Osteocyte (in vitro differentiated cells): ENCODE measurements around the gene IGLL1. TPM values are rescaled to one million over a fixed set of nuclear protein-coding genes. Genes with fewer than 3 reads are reported as not detected.

Experiments used
- DNase-seq: peaks from one replicate; pipeline ENCODE4 v3.0.0; 2021; ENCODE audit warnings: mixed read lengths; ENCODE audit not compliant: unreplicated experiment; ENCODE audit errors: extremely low spot score
- H3K27ac Mint-ChIP-seq: one replicate; pipeline ENCODE4 v1.8.0; 2021; ENCODE audit warnings: mild to moderate bottlenecking, mixed read lengths; ENCODE audit not compliant: unreplicated experiment
- H3K27me3 Mint-ChIP-seq: one replicate; pipeline ENCODE4 v1.8.0; 2021; ENCODE audit warnings: mixed read lengths; ENCODE audit not compliant: unreplicated experiment
- H3K36me3 Mint-ChIP-seq: one replicate; pipeline ENCODE4 v1.8.0; 2021; ENCODE audit warnings: mixed read lengths; ENCODE audit not compliant: unreplicated experiment
- H3K4me1 Mint-ChIP-seq: one replicate; pipeline ENCODE4 v1.8.0; 2021; ENCODE audit warnings: mixed read lengths; ENCODE audit not compliant: unreplicated experiment
- H3K4me3 Mint-ChIP-seq: one replicate; pipeline ENCODE4 v1.8.0; 2021; ENCODE audit warnings: mild to moderate bottlenecking, moderate library complexity, mixed read lengths; ENCODE audit not compliant: unreplicated experiment
- H3K9me3 Mint-ChIP-seq: one replicate; pipeline ENCODE4 v1.8.0; 2021; ENCODE audit warnings: mixed read lengths; ENCODE audit not compliant: unreplicated experiment
- total RNA-seq: library from RNA; stranded (reverse); gene quantifications from 2 replicates; pipeline ENCODE4 v1.2.1, GENCODE V29; 2021
- TF ChIP-seq, protein P1 (sequence below): fragments of 200-600 bp; sonication (generic); IDR thresholded peaks from 2 replicates; pipeline ENCODE4 v1.5.0; 2021; ENCODE audit warnings: antibody characterized with exemption, mild to moderate bottlenecking, moderate library complexity

The IGLL1 gene
- total RNA-seq, 1 donor from 2014 or later, result not detected

DNA sequence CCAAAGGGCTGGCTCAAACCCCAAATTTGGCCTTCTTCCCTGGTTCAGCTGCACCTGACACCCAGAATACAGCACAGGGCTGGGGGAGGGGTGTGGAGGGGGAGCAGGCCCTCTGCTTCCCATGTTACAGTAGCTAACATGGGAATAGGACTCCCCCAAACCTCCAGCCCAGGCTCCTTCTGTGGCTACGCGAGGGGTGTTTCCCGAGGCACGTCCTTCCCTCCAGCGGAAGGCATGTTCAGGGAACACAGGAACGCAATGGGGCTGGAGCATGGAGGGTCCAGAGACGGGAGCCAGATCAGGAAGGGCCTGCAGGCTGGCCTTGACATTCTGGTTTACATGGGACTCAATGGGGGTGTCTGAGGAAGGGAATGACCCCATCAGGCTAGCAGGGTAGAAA, 11.8 kb upstream of the IGLL1 start:
- peaks cover 22% of the 10 kb centered on the region for H3K27me3 Mint-ChIP-seq
- DNase-seq, result no peak
- no peak overlapping the region for H3K4me3 Mint-ChIP-seq
- H3K27ac Mint-ChIP-seq, result no peak overlapping the region
- H3K36me3 Mint-ChIP-seq, result no peaks in the 10 kb centered on the region
- H3K9me3 Mint-ChIP-seq, result no peaks in the 10 kb centered on the region
- TF ChIP-seq, protein P1, sequence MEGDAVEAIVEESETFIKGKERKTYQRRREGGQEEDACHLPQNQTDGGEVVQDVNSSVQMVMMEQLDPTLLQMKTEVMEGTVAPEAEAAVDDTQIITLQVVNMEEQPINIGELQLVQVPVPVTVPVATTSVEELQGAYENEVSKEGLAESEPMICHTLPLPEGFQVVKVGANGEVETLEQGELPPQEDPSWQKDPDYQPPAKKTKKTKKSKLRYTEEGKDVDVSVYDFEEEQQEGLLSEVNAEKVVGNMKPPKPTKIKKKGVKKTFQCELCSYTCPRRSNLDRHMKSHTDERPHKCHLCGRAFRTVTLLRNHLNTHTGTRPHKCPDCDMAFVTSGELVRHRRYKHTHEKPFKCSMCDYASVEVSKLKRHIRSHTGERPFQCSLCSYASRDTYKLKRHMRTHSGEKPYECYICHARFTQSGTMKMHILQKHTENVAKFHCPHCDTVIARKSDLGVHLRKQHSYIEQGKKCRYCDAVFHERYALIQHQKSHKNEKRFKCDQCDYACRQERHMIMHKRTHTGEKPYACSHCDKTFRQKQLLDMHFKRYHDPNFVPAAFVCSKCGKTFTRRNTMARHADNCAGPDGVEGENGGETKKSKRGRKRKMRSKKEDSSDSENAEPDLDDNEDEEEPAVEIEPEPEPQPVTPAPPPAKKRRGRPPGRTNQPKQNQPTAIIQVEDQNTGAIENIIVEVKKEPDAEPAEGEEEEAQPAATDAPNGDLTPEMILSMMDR, result no peak
- H3K4me1 Mint-ChIP-seq, result no peaks in the 10 kb centered on the region

DNA sequence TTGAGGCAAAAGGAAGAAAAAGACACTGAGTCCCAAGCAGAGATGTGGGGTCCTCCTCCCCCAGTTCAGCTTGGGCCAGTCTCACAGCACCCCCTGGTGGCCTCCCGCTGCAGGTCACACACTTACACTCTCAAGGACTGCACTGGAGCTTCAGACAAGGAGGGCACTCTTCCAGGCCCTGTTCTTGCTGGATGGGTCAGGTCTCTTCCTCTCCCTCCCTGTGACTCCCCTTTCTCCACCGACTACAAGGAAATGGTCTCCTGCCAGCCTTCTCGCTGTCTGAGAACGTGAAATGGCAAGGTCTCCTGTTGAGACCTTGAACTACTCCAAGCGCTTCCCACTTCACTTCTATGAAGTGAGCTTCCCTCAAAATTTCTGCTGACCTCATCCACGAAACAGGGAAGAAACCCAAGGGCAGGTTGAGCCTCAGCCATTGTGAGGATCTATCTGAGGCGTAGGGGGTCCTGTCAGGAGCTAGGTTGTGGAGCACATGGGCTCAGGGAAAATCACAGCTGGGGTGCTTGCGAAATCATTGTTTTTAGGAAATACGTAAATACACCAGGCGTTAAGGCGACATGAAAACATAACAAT, 11.2 kb upstream of the IGLL1 start:
- H3K4me3 Mint-ChIP-seq, result no peak overlapping the region
- no peaks in the 10 kb centered on the region for H3K9me3 Mint-ChIP-seq
- no peaks in the 10 kb centered on the region for H3K4me1 Mint-ChIP-seq
- TF ChIP-seq, protein P1, result peak; percentile 88
- H3K27me3 Mint-ChIP-seq, result peaks cover 17% of the 10 kb centered on the region
- no peaks in the 10 kb centered on the region for H3K36me3 Mint-ChIP-seq
- H3K27ac Mint-ChIP-seq, result no peak overlapping the region
- no peak for DNase-seq

DNA sequence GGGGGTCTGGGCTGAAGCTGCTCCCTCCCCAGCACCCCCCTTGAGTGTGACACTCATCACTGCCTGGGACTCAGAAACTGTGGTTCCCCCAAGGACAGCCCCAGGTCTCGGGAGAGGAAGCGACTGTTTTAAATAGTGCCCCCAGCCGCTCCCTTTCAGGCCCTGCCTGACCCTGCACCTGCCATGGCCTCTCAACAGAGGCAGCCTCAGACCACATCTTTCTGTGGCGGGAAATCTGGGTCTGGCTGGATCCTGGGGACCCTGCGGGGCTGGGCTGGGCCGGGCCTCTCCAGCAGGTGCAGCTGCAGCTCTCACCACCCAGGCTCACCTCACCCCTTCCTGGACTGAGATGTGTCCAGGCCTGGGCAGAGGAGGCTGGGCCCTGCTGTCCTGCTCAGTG, 3.7 kb upstream of the IGLL1 start:
- no peak for DNase-seq
- Mint-ChIP-seq H3K9me3 (no peaks in the 10 kb centered on the region), H3K27ac (no peak overlapping the region), H3K4me3 (no peak overlapping the region), H3K4me1 (no peaks in the 10 kb centered on the region), H3K27me3 (peaks cover 16% of the 10 kb centered on the region), H3K36me3 (no peaks in the 10 kb centered on the region)
- TF ChIP-seq, protein P1, result no peak

DNA sequence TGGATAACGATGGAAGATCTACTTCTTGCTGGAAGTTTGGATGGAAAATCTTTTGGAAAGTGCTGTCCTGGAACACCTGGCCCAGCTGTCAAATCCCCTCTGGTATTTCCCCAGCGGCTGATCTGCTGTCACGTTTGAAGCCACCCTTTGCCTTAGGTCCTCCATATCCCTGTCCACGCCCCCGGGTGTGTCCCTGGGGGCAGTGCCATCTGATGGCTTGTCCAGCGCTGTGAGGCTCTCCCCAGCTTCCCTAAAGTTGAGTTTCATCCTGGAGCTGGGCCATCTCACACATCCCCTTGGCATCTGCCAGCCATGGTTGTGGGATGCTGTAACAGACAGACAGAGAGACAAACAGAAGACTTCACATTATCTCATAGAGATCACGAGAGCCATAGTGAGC, 3.1 kb upstream of the IGLL1 start:
- Mint-ChIP-seq H3K36me3 (no peaks in the 10 kb centered on the region), H3K27ac (no peak overlapping the region), H3K4me1 (no peaks in the 10 kb centered on the region), H3K9me3 (no peaks in the 10 kb centered on the region), H3K27me3 (peaks cover 16% of the 10 kb centered on the region), H3K4me3 (no peak overlapping the region)
- no peak for DNase-seq
- TF ChIP-seq, protein P1, result no peak

DNA sequence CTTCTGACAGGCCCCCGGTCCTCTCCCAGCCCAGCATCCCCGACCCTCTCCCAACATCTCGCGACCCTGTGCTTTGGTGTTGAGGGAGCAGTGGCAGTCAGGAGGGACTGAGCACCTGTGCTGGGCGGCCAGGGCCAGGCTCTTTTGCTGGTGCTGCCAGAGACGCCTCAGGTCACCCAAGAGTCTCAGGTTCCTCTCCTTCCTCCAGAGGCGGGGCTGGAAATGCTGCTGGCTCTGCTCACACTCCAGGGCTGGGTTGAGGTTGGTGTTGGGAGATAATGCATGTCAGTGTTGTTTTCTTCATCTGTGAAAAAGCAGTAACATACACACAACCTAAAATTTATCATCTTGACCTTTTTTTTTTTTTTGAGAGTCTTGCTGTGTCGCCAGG, 1.2 kb upstream of the IGLL1 start:
- TF ChIP-seq, protein P1, result no peak
- Mint-ChIP-seq H3K4me1 (no peaks in the 10 kb centered on the region), H3K27ac (no peak overlapping the region), H3K27me3 (peaks cover 21% of the 10 kb centered on the region), H3K4me3 (no peak overlapping the region), H3K9me3 (no peaks in the 10 kb centered on the region), H3K36me3 (no peaks in the 10 kb centered on the region)
- no peak for DNase-seq
